HEK293T (cell line): ENCODE results near the gene FAM222B.

ENCODE experiments used
- BHLHE40 ChIP-seq: fragments of 450-650 bp; IDR thresholded peaks from 2 replicates; pipeline ENCODE4 v1.6.1; 2016; ENCODE audit warnings: mild to moderate bottlenecking, moderate library complexity, borderline replicate concordance
- CTBP1 ChIP-seq: fragments of 450-650 bp; IDR thresholded peaks from 2 replicates; pipeline ENCODE4 v1.6.1; 2016; ENCODE audit warnings: borderline replicate concordance
- FOXA1 ChIP-seq: fragments of 450-650 bp; IDR thresholded peaks from 2 replicates; pipeline ENCODE4 v1.6.1; 2016; ENCODE audit warnings: mild to moderate bottlenecking
- FOXM1 ChIP-seq: fragments of 450-650 bp; IDR thresholded peaks from 2 replicates; pipeline ENCODE4 v1.6.1; 2017; ENCODE audit warnings: mild to moderate bottlenecking, borderline replicate concordance
- HDGF ChIP-seq: fragments of 450-650 bp; IDR thresholded peaks from 2 replicates; pipeline ENCODE4 v1.6.1; 2017; ENCODE audit warnings: antibody characterized with exemption, borderline replicate concordance
- SP1 ChIP-seq: fragments of 450-650 bp; IDR thresholded peaks from 2 replicates; pipeline ENCODE4 v1.6.1; 2017
- SUZ12 ChIP-seq: fragments of 450-650 bp; IDR thresholded peaks from 2 replicates; pipeline ENCODE4 v1.6.1; 2016; ENCODE audit warnings: mild to moderate bottlenecking
- TARDBP ChIP-seq: fragments of 450-650 bp; IDR thresholded peaks from 2 replicates; pipeline ENCODE4 v1.6.1; 2016
- ZNF384 ChIP-seq: fragments of 450-650 bp; IDR thresholded peaks from 2 replicates; pipeline ENCODE4 v1.6.1; 2016

GRCh38 chr17:28749516-28750177 lies 92.9 kb downstream of the FAM222B start:
- no peak for TF ChIP-seq TARDBP
- no peak for TF ChIP-seq CTBP1
- no peak for TF ChIP-seq ZNF384
- TF ChIP-seq FOXM1, result no peak
- TF ChIP-seq BHLHE40, result no peak
- TF ChIP-seq SP1, result no peak
- no peak for TF ChIP-seq FOXA1
- TF ChIP-seq HDGF, result no peak
- no peak for TF ChIP-seq SUZ12
